ENCODE data around the gene CAPZB. TPM values are rescaled to one million over a fixed set of nuclear protein-coding genes. Genes with fewer than 3 reads are reported as not detected.

CAPZB gene
- polyA plus RNA-seq, 1 experiment = 312 TPM

DNA sequence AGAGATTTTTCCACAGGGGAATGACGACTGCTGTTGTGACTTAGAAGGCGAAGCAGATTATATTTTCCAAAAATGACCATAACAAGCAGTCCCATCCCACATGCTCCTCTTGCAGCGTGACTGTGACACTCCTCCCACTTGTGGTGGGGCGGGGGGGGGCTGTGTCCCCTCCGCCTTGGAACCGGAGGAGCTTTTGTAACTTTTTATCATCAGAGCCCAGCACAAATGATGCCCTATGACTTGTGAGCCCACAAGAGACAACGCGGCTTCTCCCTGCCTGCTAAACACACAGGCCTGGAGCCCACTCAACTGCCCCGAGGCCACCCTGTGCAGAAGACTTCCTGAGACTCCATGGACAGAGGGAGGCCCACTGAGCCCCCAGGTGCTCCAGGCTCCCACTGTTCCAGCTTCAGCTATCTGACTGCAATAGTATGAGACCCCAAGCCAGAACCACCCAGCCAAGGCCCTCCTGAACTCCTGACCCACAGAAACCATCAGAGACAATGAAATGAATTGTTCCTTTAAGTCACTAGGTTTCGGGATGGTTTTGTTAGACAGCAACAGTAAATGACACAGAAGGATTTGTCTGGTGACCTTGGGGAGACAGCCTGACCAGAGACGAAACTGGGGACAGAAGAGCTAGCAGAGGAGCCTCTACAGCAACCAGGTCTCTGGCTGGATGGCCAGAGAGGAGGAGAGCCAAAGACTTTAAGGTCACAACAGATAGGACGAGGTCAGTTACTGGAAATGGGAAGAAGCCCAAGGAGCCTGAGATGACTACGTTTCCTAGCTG lies 58.8 kb downstream of the CAPZB start:
- POLR2A ChIA-PET = interaction anchor here (0.7 to 1.0 kb wide), 3 partner anchors 31 to 171 kb away, joined by 3 to 5 read pairs (median 4); a partner anchor contains a TSS
- Histone ChIP-seq H3K9me3 (ENCODE audit: control insufficient read depth, insufficient read depth, low read length) (no peaks in the 10 kb centered on the region), H3K27ac (ENCODE audit: low read depth, low read length) (peak overlapping the region; percentile 78), H3K4me3 (ENCODE audit: low read depth, low read length) (no peak overlapping the region), H3K27me3 (ENCODE audit: control insufficient read depth, insufficient read depth, low read length) (no peaks in the 10 kb centered on the region)
- TF ChIP-seq, protein P1, sequence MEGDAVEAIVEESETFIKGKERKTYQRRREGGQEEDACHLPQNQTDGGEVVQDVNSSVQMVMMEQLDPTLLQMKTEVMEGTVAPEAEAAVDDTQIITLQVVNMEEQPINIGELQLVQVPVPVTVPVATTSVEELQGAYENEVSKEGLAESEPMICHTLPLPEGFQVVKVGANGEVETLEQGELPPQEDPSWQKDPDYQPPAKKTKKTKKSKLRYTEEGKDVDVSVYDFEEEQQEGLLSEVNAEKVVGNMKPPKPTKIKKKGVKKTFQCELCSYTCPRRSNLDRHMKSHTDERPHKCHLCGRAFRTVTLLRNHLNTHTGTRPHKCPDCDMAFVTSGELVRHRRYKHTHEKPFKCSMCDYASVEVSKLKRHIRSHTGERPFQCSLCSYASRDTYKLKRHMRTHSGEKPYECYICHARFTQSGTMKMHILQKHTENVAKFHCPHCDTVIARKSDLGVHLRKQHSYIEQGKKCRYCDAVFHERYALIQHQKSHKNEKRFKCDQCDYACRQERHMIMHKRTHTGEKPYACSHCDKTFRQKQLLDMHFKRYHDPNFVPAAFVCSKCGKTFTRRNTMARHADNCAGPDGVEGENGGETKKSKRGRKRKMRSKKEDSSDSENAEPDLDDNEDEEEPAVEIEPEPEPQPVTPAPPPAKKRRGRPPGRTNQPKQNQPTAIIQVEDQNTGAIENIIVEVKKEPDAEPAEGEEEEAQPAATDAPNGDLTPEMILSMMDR (IDR thresholded peaks at IDR 0.05; ENCODE audit: low read depth, low read length) = no peak
- CTCF ChIA-PET = interaction anchor here (0.6 to 1.3 kb wide), 3 partner anchors 28 to 227 kb away, joined by 4 to 5 read pairs (median 5); no protein-coding TSS in a partner anchor
- no peak for DNase-seq (ENCODE audit: low read depth, low spot score)

- DNase-seq (ENCODE audit: low read depth, low spot score) = no peak
- no peaks in the 10 kb centered on the region for H3K27me3 ChIP-seq (ENCODE audit: control insufficient read depth, insufficient read depth, low read length)
- H3K4me3 ChIP-seq (ENCODE audit: low read depth, low read length) = no peak overlapping the region
- H3K9me3 ChIP-seq (ENCODE audit: control insufficient read depth, insufficient read depth, low read length) = no peaks in the 10 kb centered on the region
- peak overlapping the region; percentile 78 for H3K27ac ChIP-seq (ENCODE audit: low read depth, low read length)
- CTCF ChIA-PET = interaction anchor here (1.3 kb wide), 1 partner anchor 27 kb away, joined by 8 read pairs; no protein-coding TSS in a partner anchor
- TF ChIP-seq, protein P1 (IDR thresholded peaks at IDR 0.05; ENCODE audit: low read depth, low read length) = no peak
- POLR2A ChIA-PET = no interaction called here
These were observed 59.6 kb downstream of the CAPZB start for GRCh38 chr1:19425646-19426239.

DNA sequence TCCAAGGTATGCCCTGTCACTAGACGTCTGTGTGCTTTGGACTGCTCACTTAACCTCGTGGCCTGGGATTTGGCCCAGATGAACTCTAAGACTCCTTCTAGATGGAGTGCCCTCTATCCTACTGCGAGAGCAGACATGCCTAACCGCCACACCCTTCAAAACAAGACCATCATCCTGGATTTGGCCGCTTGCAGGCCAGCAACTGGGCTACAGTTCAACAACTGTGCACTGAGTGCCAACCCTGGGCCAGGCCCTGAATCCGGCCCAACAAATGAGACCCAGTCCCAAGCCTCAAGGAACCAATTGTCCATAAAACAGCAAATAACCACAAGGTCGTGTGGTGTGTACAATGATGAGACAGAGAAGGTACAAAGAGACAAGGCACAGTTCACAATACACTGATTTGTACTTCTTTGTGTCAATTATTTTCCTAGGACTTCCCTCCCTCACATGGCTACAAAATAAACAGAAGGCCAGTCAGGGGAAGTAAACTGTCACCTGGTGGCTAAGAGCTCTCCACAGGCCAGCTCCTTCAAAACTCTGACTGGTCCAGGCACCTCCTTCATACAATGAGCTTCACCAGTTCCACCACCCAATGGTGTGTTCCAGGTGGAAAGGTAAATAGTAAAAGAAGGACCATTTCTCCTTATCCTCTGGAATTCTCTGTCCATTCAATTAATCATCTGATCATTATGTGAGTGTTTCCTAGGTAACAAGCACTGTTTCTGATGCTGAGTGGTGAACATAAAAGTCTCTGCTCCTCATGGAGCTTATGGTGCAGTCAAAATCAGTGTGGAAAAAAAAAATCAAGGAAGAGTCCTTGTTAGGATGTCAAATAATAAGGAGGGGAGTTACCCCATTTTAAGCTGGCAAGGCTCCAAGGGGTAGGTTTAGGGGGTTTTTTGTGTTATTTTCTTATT lies 60.4 kb downstream of the CAPZB start:
- Histone ChIP-seq H3K9me3 (ENCODE audit: control insufficient read depth, insufficient read depth, low read length) (no peaks in the 10 kb centered on the region), H3K27me3 (ENCODE audit: control insufficient read depth, insufficient read depth, low read length) (no peaks in the 10 kb centered on the region), H3K27ac (ENCODE audit: low read depth, low read length) (no peak overlapping the region), H3K4me3 (ENCODE audit: low read depth, low read length) (no peak overlapping the region)
- no peak for DNase-seq (ENCODE audit: low read depth, low spot score)
- ChIA-PET POLR2A (no interaction called here), CTCF (interaction anchor here (0.6 to 1.3 kb wide), 2 partner anchors 26 to 221 kb away, joined by 3 to 8 read pairs; no protein-coding TSS in a partner anchor)
- TF ChIP-seq, protein P1 (IDR thresholded peaks at IDR 0.05; ENCODE audit: low read depth, low read length) = no peak

- CTCF ChIA-PET = interaction anchor here (0.6 to 1.5 kb wide), 3 partner anchors 25 to 73 kb away, joined by 3 to 4 read pairs (median 3); no protein-coding TSS in a partner anchor
- H3K27ac ChIP-seq (ENCODE audit: low read depth, low read length) = no peak overlapping the region
- TF ChIP-seq, protein P1 (IDR thresholded peaks at IDR 0.05; ENCODE audit: low read depth, low read length) = no peak
- POLR2A ChIA-PET = interaction anchor here (0.6 to 1.0 kb wide), 2 partner anchors 21 to 47 kb away, joined by 3 read pairs; no protein-coding TSS in a partner anchor
- no peaks in the 10 kb centered on the region for H3K9me3 ChIP-seq (ENCODE audit: control insufficient read depth, insufficient read depth, low read length)
- H3K27me3 ChIP-seq (ENCODE audit: control insufficient read depth, insufficient read depth, low read length) = no peaks in the 10 kb centered on the region
- H3K4me3 ChIP-seq (ENCODE audit: low read depth, low read length) = no peak overlapping the region
- no peak for DNase-seq (ENCODE audit: low read depth, low spot score)
These were observed 62.2 kb downstream of the CAPZB start for GRCh38 chr1:19423130-19423529.
